B cell (primary cell): Measurements from ENCODE around the gene GRID1. TPM values are rescaled to one million over a fixed set of nuclear protein-coding genes. Genes with fewer than 3 reads are reported as not detected.

ENCODE experiments used
- ATAC-seq: fragments of 200-7000 bp; cut with Tn5 transposase; one replicate; pipeline ENCODE4 v1.10.0; 2021; ENCODE audit warnings: low read depth, mild to moderate bottlenecking, moderate number of reproducible peaks, moderate library complexity
- CTCF ChIA-PET: fragments of 350-600 bp; sonication (Branson Sonifier 250); formaldehyde crosslinking; loops from one replicate; lab custom pipeline; 2021; ENCODE audit warnings: antibody characterized with exemption, inconsistent platforms; lab: Charles Lee
- POLR2A ChIA-PET: fragments of 350-600 bp; sonication (Branson Sonifier 250); formaldehyde crosslinking; loops from one replicate; lab custom pipeline; 2021; ENCODE audit warnings: antibody characterized with exemption; lab: Charles Lee
- DNase-seq: peaks from one replicate; pipeline ENCODE4 v3.0.0; 2013
- H2AFZ ChIP-seq: 2 replicates; pipeline ENCODE4 v1.6.1; 2012; ENCODE audit warnings: mild to moderate bottlenecking, low read depth, low read length; ENCODE audit not compliant: insufficient read depth, poor library complexity, severe bottlenecking
- H3K27ac ChIP-seq, 2 donors: 1 replicate in 1 of 2; 2 replicates in 1 of 2; pipeline ENCODE4 v1.5.1; 2012 to 2013; ENCODE audit warnings: low read length in 2 of 2, mild to moderate bottlenecking in 2 of 2, moderate library complexity in 1 of 2
- H3K27me3 ChIP-seq, 4 experiments: fragments of 200-600 bp in 1 of 4; sonication (generic) in 1 of 4; replicated peaks in 1 of 4; 1 replicate in 2 of 4; 2 replicates in 2 of 4; pipeline versions ENCODE4 v1.6.1 to v1.7.0; 2013 to 2016; ENCODE audit warnings: low read length in 3 of 4, mild to moderate bottlenecking in 2 of 4, mixed read lengths in 1 of 4, moderate library complexity in 1 of 4; ENCODE audit not compliant: insufficient read depth in 4 of 4, control insufficient read depth in 3 of 4; ENCODE audit errors: control extremely low read depth in 1 of 4
- H3K36me3 ChIP-seq, 2 experiments: replicated peaks in 1 of 2; 1 replicate in 1 of 2; 2 replicates in 1 of 2; pipeline versions ENCODE4 v1.6.1 to v1.7.1; 2013; ENCODE audit warnings: low read length in 1 of 2; ENCODE audit not compliant: insufficient read depth in 2 of 2, control insufficient read depth in 1 of 2; ENCODE audit errors: control extremely low read depth in 1 of 2, extremely low read depth in 1 of 2
- H3K4me1 ChIP-seq, 2 donors: fragments of 200-600 bp in 1 of 2; sonication (generic) in 1 of 2; 1 replicate in 1 of 2; 2 replicates in 1 of 2; pipeline versions ENCODE4 v1.5.1 to v1.6.1; 2013 to 2017; ENCODE audit warnings: low read length in 2 of 2; ENCODE audit not compliant: control insufficient read depth in 2 of 2, insufficient read depth in 2 of 2
- H3K4me2 ChIP-seq: replicated peaks from 2 replicates; pipeline ENCODE3; 2012; ENCODE audit warnings: mild to moderate bottlenecking, low read depth, low read length; ENCODE audit not compliant: poor library complexity, severe bottlenecking
- H3K4me3 ChIP-seq, 5 experiments: fragments of 200-600 bp in 1 of 5; sonication (generic) in 1 of 5; 1 replicate in 3 of 5; 2 replicates in 2 of 5; pipeline versions ENCODE4 v1.5.1 to v1.7.0; 2011 to 2016; ENCODE audit warnings: low read length in 4 of 5, mild to moderate bottlenecking in 4 of 5, low read depth in 2 of 5, control low read depth in 1 of 5, moderate library complexity in 1 of 5; ENCODE audit not compliant: insufficient read depth in 1 of 5; ENCODE audit errors: control extremely low read depth in 1 of 5, extremely low read depth in 1 of 5
- H3K79me2 ChIP-seq: fragments of 200-600 bp; sonication (generic); one replicate; pipeline ENCODE4 v1.6.0; 2016; ENCODE audit warnings: low read length; ENCODE audit not compliant: control insufficient read depth, insufficient read depth
- H3K9ac ChIP-seq: fragments of 200-600 bp; sonication (generic); 2 replicates; pipeline ENCODE4 v1.6.1; 2017; ENCODE audit warnings: mild to moderate bottlenecking, low read length, moderate library complexity
- H3K9me3 ChIP-seq, 3 donors: one replicate each; pipeline versions ENCODE4 v1.6.1 to v1.7.1; 2013; ENCODE audit warnings: low read length in 2 of 3; ENCODE audit not compliant: control insufficient read depth in 2 of 3, insufficient read depth in 1 of 3; ENCODE audit errors: control extremely low read depth in 1 of 3
- H4K20me1 ChIP-seq: 2 replicates; pipeline ENCODE4 v1.6.0; 2012; ENCODE audit warnings: mild to moderate bottlenecking, low read length; ENCODE audit not compliant: insufficient read depth, control insufficient read depth, poor library complexity, severe bottlenecking
- H3K27ac Mint-ChIP-seq: one replicate; pipeline ENCODE4 v1.8.0; 2021; ENCODE audit warnings: mixed read lengths
- H3K27me3 Mint-ChIP-seq: one replicate; pipeline ENCODE4 v1.8.0; 2021; ENCODE audit warnings: mixed read lengths
- H3K4me1 Mint-ChIP-seq: one replicate; pipeline ENCODE4 v1.8.0; 2021; ENCODE audit warnings: mixed read lengths
- H3K4me3 Mint-ChIP-seq: one replicate; pipeline ENCODE4 v1.8.0; 2021; ENCODE audit warnings: mixed read lengths
- H3K9me3 Mint-ChIP-seq: one replicate; pipeline ENCODE4 v1.8.0; 2022; ENCODE audit warnings: mixed read lengths; ENCODE audit not compliant: insufficient read depth
- CTCF ChIP-seq: fragments of 200-600 bp; IDR thresholded peaks from one replicate; pipeline ENCODE4 v1.8.0; 2022; ENCODE audit warnings: antibody characterized with exemption, mild to moderate bottlenecking
- EZH2 ChIP-seq: IDR thresholded peaks from 2 replicates; pipeline ENCODE4 v1.6.1; 2012; ENCODE audit warnings: borderline replicate concordance, low read depth, mild to moderate bottlenecking, moderate library complexity, low read length; ENCODE audit not compliant: insufficient read depth, poor library complexity, severe bottlenecking
- WGBS: methylation state at CpG from one replicate; pipeline ENCODE4 v1.1.5; 2013; ENCODE audit warnings: missing lambda C conversion rate; ENCODE audit not compliant: insufficient coverage; 5-methylcytosine and 5-hydroxymethylcytosine counted together
- intact Hi-C: fragments of 100-400 bp; cut with micrococcal nuclease; formaldehyde crosslinking; loops from one replicate; pipeline ENCODE4 v1.10.0; 2022
- polyA plus RNA-seq: library from polyadenylated mRNA; depleted of rRNA; stranded (reverse); fragments of >200 nt; gene quantifications from 2 replicates; pipeline ENCODE4 v1.2.3, GENCODE V29; 2012
- total RNA-seq, 2 donors: library from RNA; stranded (reverse); fragments of 120-200 nt in 1 of 2; gene quantifications; 1 replicate in 1 of 2; 2 replicates in 1 of 2; pipeline versions ENCODE4 v1.2.3 to v1.2.4, GENCODE V29; 2013 to 2022

Gene GRID1
- total and polyA plus RNA-seq, 2 donors (not counting 1 experiment from before 2014, with no cell fraction given) = not detected

DNA sequence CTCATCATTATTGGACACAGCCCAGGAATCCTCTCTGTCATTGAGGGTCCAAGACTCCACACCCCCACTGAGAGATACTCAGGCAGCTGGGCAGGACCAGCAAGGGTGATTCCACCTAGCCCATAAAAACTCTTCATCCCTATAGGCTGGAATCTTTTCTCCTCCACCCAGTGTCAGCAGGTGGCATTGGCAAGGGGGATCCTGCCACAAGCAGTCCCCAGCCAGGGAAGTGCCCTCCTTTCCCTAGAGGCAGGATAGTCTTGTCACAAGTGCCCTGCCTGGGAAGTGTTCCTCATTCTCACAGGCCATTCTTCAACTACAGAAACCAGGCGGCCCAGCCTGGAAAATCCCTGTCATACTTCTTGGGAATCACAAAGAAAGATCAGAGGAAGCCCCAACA lies 533.6 kb downstream of the GRID1 start:
- TF ChIP-seq EZH2 = no peak
- TF ChIP-seq CTCF = no peak
- Histone ChIP-seq H3K36me3 (no peaks in the 10 kb centered on the region), H2AFZ (no peak overlapping the region), H3K9me3 (peaks cover 0 to 16% (median 3%) of the 10 kb centered on the region in 3 donors), H3K4me1 (no peaks in the 10 kb centered on the region), H3K27ac (no peak overlapping the region), H3K9ac (no peak overlapping the region), H3K4me3 (no peak overlapping the region), H3K4me2 (no peak overlapping the region), H3K79me2 (no peaks in the 10 kb centered on the region), H3K27me3 (no peaks in the 10 kb centered on the region), H4K20me1 (no peaks in the 10 kb centered on the region)
- Mint-ChIP-seq H3K27me3 (peaks cover 3% of the 10 kb centered on the region), H3K9me3 (peaks cover 9% of the 10 kb centered on the region), H3K27ac (no peak overlapping the region), H3K4me1 (no peaks in the 10 kb centered on the region), H3K4me3 (no peak overlapping the region)
- DNase-seq (no peak), ATAC-seq (no peak)
- ChIA-PET CTCF (no interaction called here), POLR2A (no interaction called here)
- intact Hi-C loops = no loop called here
- 83% methylated on average over 1 of the region's 1 CpG for WGBS

DNA sequence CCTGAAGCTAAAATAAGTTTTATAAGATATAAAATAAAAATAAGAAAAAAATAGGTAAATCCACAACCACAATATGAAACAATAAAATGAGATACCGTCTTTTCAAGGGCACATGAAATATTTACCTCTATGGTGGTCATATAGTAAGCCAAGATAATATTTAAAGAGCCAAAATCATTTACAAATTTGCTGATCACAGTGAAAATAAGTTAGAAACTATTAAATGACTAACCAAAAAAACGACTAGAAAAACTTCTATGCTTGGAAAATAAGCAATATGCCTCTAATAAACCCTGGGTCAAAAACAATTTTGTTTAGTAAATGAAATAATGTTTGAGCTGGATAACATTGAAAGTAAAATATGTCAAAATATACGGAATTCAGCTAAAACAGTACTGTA lies 535.2 kb downstream of the GRID1 start:
- Histone ChIP-seq H3K27ac (no peak overlapping the region), H2AFZ (no peak overlapping the region), H3K9me3 (peaks cover 0 to 9% (median 1%) of the 10 kb centered on the region in 3 donors), H3K4me1 (no peaks in the 10 kb centered on the region), H3K79me2 (no peaks in the 10 kb centered on the region), H3K36me3 (no peaks in the 10 kb centered on the region), H3K4me3 (no peak overlapping the region), H3K4me2 (no peak overlapping the region), H3K9ac (no peak overlapping the region), H4K20me1 (no peaks in the 10 kb centered on the region), H3K27me3 (no peaks in the 10 kb centered on the region)
- peaks cover 4% of the 10 kb centered on the region for H3K9me3 Mint-ChIP-seq
- H3K4me3 Mint-ChIP-seq = no peak overlapping the region
- no peak overlapping the region for H3K27ac Mint-ChIP-seq
- intact Hi-C loops = no loop called here
- ChIA-PET POLR2A (no interaction called here), CTCF (no interaction called here)
- H3K4me1 Mint-ChIP-seq = no peaks in the 10 kb centered on the region
- no peak for TF ChIP-seq EZH2
- TF ChIP-seq CTCF = no peak
- no peak for DNase-seq
- WGBS = no CpG with 5 or more reads among the region's 3 CpGs
- no peak for ATAC-seq
- H3K27me3 Mint-ChIP-seq = peaks cover 8% of the 10 kb centered on the region
